Left lung (tissue), 10 donors: ENCODE measurements around the gene MOG. TPM values are rescaled to one million over a fixed set of nuclear protein-coding genes. Genes with fewer than 3 reads are reported as not detected.
"Not testable (repeated sequence)": the region's sequence is repeated elsewhere in the genome, so short reads cannot be mapped to it uniquely, and the experiment has no call there.

ENCODE experiments used
- ATAC-seq: fragments of 200-7000 bp; cut with Tn5 transposase; one replicate; pipeline ENCODE4 v1.9.1; 2020; ENCODE audit warnings: moderate library complexity
- DNase-seq, 4 donors: peaks; one replicate each; pipeline ENCODE4 v3.0.0-alpha.2; 2013 to 2020
- H3K27ac ChIP-seq, 2 donors: fragments of 200-600 bp; sonication (generic) in 1 of 2; one replicate each; pipeline versions ENCODE4 v1.5.0 to v1.8.0; 2020 to 2021
- H3K27me3 ChIP-seq, 2 donors: fragments of 200-600 bp; sonication (generic) in 1 of 2; one replicate each; pipeline versions ENCODE4 v1.5.0 to v1.8.0; 2020 to 2021
- H3K36me3 ChIP-seq, 2 donors: fragments of 200-600 bp; sonication (generic) in 1 of 2; one replicate each; pipeline versions ENCODE4 v1.5.0 to v1.8.0; 2020 to 2021
- H3K4me1 ChIP-seq, 2 donors: fragments of 200-600 bp; one replicate each; pipeline ENCODE4 v1.8.0; 2021
- H3K4me3 ChIP-seq, 2 donors: fragments of 200-600 bp; sonication (generic) in 1 of 2; one replicate each; pipeline versions ENCODE4 v1.5.0 to v1.8.0; 2020 to 2021; ENCODE audit warnings: mild to moderate bottlenecking in 1 of 2
- H3K9me3 ChIP-seq, 2 donors: fragments of 200-600 bp; sonication (generic) in 1 of 2; one replicate each; pipeline versions ENCODE4 v1.5.0 to v1.8.0; 2020 to 2021
- intact Hi-C, 2 donors: fragments of 100-400 bp; cut with DNase I; formaldehyde crosslinking; loops; one replicate each; pipeline versions ENCODE4 v1.11.2 to v1.14.2; 2022
- polyA plus RNA-seq, 6 donors: library from polyadenylated mRNA; unstranded; fragments of 120-200 nt; gene quantifications; one replicate each; pipeline ENCODE4 v1.2.1, GENCODE V29; 2013; ENCODE audit not compliant: insufficient read length in 6 of 6
- total RNA-seq, 2 donors: library from RNA; stranded (reverse); fragmentation: NEBNext Ultra II Directional; extraction: Animal tissue kit (Norgen Biotek cat#: 25700); gene quantifications; one replicate each; pipeline ENCODE4 v1.2.1, GENCODE V29; 2021
- TF ChIP-seq, protein P1 (sequence below), 2 donors: fragments of 200-600 bp; sonication (generic) in 1 of 2; IDR thresholded peaks; one replicate each; pipeline versions ENCODE4 v1.5.0 to v1.8.0; 2021; ENCODE audit warnings: antibody characterized with exemption in 2 of 2
- donor health status: DM: no; HTN: yes; CAD: no.
- donor health status: DM: no; HTN: no; CAD: no.

The MOG gene
- total and polyA plus RNA-seq, 8 donors, result 0.10 TPM; not detected in 7

DNA sequence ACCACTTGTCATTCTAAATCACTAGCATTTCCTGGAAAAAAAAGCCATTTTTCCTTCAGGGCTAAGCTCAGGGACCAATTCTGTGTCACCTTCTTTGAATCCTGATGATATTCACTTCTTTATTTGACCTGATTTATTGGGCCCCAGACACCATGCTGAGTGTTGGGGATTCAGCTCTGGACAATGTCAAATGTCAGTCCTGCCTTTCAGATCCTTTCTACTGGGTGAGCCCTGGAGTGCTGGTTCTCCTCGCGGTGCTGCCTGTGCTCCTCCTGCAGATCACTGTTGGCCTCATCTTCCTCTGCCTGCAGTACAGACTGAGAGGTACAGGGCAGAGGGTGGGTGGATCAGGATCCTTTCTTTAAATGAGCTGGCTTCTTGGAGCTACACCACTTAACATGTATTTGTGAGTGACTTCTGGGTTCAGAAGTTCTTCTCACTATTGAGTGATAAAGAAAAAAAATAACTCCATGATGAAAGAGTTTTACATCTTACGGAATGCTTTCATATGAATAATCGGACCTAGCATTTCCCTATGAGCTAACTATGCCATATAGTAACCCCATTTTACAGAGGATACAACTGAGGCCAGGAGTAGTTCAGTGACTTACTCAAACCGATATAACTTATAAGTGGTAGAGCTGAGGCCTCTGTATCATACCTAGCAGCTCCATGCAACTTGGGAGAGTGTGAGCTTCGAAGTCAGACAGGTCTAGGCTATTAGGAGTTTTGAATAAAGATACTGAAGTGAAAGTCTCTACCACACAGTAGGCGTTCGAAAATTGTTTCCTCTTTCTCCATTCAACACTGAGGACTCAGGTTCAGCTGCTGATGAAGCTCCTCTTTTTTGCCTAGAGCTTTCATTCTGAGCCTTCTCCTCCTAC, 9.3 kb downstream of the MOG start:
- Histone ChIP-seq H3K27me3 (peaks cover 6 to 69% of the 10 kb centered on the region in 2 donors), H3K4me1 (no peaks in the 10 kb centered on the region), H3K27ac (no peak overlapping the region), H3K36me3 (no peaks in the 10 kb centered on the region), H3K4me3 (no peak overlapping the region), H3K9me3 (no peaks in the 10 kb centered on the region)
- DNase-seq (no peak), ATAC-seq (no peak)
- TF ChIP-seq, protein P1, sequence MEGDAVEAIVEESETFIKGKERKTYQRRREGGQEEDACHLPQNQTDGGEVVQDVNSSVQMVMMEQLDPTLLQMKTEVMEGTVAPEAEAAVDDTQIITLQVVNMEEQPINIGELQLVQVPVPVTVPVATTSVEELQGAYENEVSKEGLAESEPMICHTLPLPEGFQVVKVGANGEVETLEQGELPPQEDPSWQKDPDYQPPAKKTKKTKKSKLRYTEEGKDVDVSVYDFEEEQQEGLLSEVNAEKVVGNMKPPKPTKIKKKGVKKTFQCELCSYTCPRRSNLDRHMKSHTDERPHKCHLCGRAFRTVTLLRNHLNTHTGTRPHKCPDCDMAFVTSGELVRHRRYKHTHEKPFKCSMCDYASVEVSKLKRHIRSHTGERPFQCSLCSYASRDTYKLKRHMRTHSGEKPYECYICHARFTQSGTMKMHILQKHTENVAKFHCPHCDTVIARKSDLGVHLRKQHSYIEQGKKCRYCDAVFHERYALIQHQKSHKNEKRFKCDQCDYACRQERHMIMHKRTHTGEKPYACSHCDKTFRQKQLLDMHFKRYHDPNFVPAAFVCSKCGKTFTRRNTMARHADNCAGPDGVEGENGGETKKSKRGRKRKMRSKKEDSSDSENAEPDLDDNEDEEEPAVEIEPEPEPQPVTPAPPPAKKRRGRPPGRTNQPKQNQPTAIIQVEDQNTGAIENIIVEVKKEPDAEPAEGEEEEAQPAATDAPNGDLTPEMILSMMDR (IDR thresholded peaks at IDR 0.05), result no peak
- intact Hi-C loops, result no loop called here

DNA sequence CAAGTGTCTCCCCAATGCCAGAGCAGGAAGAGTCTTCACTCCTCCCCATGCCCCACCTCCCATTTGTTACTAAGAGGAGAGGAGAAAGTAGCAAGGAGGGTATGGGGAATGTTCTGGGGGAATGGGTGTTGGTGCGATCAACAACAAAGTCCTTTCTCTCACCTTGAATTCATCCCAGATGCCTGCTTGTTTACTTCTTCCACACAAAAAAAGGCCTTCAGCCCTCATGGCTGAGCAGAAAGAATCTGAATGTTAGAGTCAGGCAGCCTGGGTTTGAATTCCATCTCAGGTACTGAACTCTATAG, 9.9 kb downstream of the MOG start:
- DNase-seq (no peak), ATAC-seq (no peak)
- no peaks in the 10 kb centered on the region for H3K4me1 ChIP-seq
- TF ChIP-seq, protein P1 (IDR thresholded peaks at IDR 0.05), result no peak
- H3K27me3 ChIP-seq, result peaks cover 6 to 66% of the 10 kb centered on the region in 2 donors
- H3K9me3 ChIP-seq, result no peaks in the 10 kb centered on the region
- no peak overlapping the region for H3K4me3 ChIP-seq
- H3K36me3 ChIP-seq, result no peaks in the 10 kb centered on the region
- intact Hi-C loops, result no loop called here
- H3K27ac ChIP-seq, result no peak overlapping the region

DNA sequence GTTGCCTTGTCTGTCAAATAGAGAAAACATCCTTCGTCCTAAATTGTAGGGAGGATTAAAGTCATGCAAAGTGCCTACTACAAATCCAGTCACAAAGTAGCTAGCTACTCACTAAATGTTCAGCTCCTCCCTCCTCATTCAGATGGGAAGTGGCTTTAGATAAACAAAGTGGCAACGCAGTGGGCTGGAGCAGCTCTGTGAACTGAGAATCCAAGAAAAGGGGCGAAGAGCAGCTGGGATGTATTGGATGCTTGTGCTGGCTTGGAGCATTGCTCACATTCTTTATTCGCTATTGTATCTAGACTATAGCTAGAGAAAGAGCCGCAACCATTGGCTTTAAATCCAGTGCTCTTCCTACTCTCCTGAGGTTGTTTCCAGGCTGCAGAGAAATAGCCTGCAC, 10.3 kb downstream of the MOG start:
- Histone ChIP-seq H3K9me3 (no peaks in the 10 kb centered on the region), H3K36me3 (no peaks in the 10 kb centered on the region), H3K27ac (no peak overlapping the region), H3K4me3 (no peak overlapping the region), H3K4me1 (no peaks in the 10 kb centered on the region), H3K27me3 (peaks cover 5 to 62% of the 10 kb centered on the region in 2 donors)
- intact Hi-C loops, result no loop called here
- ATAC-seq (no peak), DNase-seq (no peak)
- TF ChIP-seq, protein P1 (IDR thresholded peaks at IDR 0.05), result no peak

DNA sequence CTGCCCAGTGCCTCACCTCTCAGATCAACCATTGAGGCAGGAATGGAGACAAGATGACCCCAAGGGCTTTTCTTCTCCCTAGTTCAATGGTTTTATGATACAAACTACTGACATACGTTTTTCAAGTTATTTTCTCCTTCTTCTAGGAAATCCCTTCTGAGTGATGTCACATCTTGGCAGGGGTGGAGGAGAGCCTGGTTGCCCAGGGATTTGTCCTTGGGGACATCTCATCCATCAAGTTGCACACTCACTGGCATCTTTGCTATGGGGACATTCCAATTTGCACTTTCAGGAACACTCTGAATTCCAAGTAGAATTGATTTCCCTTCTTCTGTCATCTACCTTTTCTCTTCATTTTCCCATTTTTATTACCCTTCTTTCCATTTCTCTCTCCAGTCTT, 14.1 kb downstream of the MOG start:
- H3K27ac ChIP-seq, result no peak overlapping the region
- H3K36me3 ChIP-seq, result no peaks in the 10 kb centered on the region
- peaks cover 0 to 39% of the 10 kb centered on the region in 2 donors for H3K27me3 ChIP-seq
- intact Hi-C loops, result no loop called here
- TF ChIP-seq, protein P1 (IDR thresholded peaks at IDR 0.05), result no peak
- no peaks in the 10 kb centered on the region for H3K4me1 ChIP-seq
- H3K9me3 ChIP-seq, result no peaks in the 10 kb centered on the region
- DNase-seq (no peak), ATAC-seq (no peak)
- H3K4me3 ChIP-seq, result no peak overlapping the region

DNA sequence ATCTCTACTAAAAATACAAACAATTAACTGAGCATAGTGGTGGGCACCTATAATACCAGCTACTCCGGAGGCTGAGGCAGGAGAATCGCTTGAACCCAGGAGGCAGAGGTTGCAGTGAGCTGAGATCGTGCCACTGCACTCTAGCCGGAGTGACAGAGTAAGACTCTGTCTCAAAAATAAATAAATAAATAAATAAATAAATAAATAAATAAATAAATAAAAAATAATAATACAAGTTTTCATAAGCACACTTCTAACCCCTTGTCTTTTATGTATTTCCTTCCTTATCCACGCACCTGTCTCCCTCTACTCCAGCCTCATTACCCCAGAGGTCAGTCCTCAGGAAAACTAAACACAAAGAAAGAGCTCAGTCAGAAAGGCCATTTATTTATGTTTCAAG, 15.2 kb downstream of the MOG start:
- H3K9me3 ChIP-seq, H3K27ac ChIP-seq, H3K4me3 ChIP-seq, intact Hi-C loops, H3K4me1 ChIP-seq, H3K36me3 ChIP-seq, DNase-seq, ATAC-seq: not testable (repeated sequence)
- peaks cover 0 to 32% of the 10 kb centered on the region in 2 donors for H3K27me3 ChIP-seq

DNA sequence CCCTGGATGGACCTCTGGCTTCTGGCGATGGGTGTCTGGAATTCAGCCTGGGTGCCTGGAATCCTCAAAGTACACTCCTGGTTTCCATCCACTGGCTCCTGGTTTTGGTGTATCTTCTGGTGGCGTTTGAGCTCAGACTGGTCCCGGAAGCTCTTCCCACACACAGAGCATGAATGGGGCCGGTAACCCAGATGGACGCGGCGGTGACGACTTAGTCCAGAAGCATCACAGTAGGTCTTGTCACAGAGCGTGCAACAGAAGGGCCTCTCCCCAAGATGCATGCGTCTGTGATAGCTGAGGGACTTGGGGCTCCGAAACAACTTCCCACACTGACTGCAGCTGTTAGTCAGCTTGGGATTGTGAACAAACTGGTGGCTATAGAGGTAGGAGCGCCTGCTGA, 16.3 kb downstream of the MOG start:
- Histone ChIP-seq H3K4me1 (no peaks in the 10 kb centered on the region), H3K36me3 (no peaks in the 10 kb centered on the region), H3K27me3 (peaks cover 0 to 27% of the 10 kb centered on the region in 2 donors), H3K9me3 (no peaks in the 10 kb centered on the region), H3K27ac (no peak overlapping the region), H3K4me3 (no peak overlapping the region)
- intact Hi-C loops, result no loop called here
- DNase-seq (no peak), ATAC-seq (no peak)
- TF ChIP-seq, protein P1 (IDR thresholded peaks at IDR 0.05), result no peak
